PFSK-1 (cell line): ENCODE data around the gene UGDH.

ENCODE experiments used
- FOXP2 ChIP-seq: optimal IDR thresholded peaks from 2 replicates; pipeline ENCODE3; 2011; ENCODE audit warnings: borderline replicate concordance, control low read depth, inconsistent platforms; ENCODE audit not compliant: insufficient read depth; ENCODE audit errors: extremely low read length, extremely low read depth
- POLR2AphosphoS5 ChIP-seq: IDR thresholded peaks from 2 replicates; pipeline ENCODE4 v1.6.1; 2012; ENCODE audit warnings: low read depth, mild to moderate bottlenecking, control low read depth, low read length, moderate library complexity
- TAF1 ChIP-seq: IDR thresholded peaks from 2 replicates; pipeline ENCODE4 v1.6.1; 2012; ENCODE audit warnings: low read length, control low read depth, borderline replicate concordance; ENCODE audit not compliant: insufficient read depth
- TF ChIP-seq, protein P1 (sequence below), 2 experiments: IDR thresholded peaks; 2 replicates each; pipeline versions ENCODE4 v1.6.1 to v1.8.0; 2011 to 2012; ENCODE audit warnings: low read depth in 2 of 2, low read length in 2 of 2, control low read depth in 1 of 2, inconsistent platforms in 1 of 2, mild to moderate bottlenecking in 1 of 2, moderate library complexity in 1 of 2; ENCODE audit not compliant: insufficient read depth in 1 of 2

DNA sequence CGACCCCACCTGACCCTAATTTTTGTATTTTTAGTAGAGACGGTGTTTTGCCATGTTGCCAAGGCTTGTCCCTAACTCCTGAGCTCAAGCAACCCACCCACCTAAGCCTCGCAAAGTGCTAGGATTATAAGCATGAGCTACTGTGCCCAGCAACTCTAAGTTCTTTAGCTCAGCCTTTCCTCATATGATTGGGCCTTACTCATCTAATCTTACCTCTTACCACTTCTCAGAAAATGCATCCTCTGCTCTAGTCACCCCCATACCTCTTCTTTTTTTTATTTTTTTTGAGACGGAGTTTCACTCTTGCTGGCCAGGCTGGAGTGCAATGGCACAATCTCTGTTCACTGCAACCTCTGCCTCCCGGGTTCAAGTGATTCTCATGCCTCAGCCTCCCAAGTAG lies 35.6 kb upstream of the UGDH start:
- TF ChIP-seq, protein P1, sequence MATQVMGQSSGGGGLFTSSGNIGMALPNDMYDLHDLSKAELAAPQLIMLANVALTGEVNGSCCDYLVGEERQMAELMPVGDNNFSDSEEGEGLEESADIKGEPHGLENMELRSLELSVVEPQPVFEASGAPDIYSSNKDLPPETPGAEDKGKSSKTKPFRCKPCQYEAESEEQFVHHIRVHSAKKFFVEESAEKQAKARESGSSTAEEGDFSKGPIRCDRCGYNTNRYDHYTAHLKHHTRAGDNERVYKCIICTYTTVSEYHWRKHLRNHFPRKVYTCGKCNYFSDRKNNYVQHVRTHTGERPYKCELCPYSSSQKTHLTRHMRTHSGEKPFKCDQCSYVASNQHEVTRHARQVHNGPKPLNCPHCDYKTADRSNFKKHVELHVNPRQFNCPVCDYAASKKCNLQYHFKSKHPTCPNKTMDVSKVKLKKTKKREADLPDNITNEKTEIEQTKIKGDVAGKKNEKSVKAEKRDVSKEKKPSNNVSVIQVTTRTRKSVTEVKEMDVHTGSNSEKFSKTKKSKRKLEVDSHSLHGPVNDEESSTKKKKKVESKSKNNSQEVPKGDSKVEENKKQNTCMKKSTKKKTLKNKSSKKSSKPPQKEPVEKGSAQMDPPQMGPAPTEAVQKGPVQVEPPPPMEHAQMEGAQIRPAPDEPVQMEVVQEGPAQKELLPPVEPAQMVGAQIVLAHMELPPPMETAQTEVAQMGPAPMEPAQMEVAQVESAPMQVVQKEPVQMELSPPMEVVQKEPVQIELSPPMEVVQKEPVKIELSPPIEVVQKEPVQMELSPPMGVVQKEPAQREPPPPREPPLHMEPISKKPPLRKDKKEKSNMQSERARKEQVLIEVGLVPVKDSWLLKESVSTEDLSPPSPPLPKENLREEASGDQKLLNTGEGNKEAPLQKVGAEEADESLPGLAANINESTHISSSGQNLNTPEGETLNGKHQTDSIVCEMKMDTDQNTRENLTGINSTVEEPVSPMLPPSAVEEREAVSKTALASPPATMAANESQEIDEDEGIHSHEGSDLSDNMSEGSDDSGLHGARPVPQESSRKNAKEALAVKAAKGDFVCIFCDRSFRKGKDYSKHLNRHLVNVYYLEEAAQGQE (IDR thresholded peaks at IDR 0.05; ENCODE audit: insufficient read depth in 1 of 2, low read depth in 2 of 2, low read length in 2 of 2), result no peak
- TF ChIP-seq POLR2AphosphoS5 (no peak), FOXP2 (no peak), TAF1 (no peak)
